Measurements from ENCODE around the gene ZCCHC7. TPM values are rescaled to one million over a fixed set of nuclear protein-coding genes. Genes with fewer than 3 reads are reported as not detected.
A peak's percentile ranks its signal among the peaks of the same experiment; 100 is the strongest.

ZCCHC7 gene
- total RNA-seq, 2 experiments from 2014 or later, result 76.4 to 108 TPM

- POLR2A ChIA-PET, result interaction anchor here (0.5 to 12.0 kb wide), 37 partner anchors 8 to 269 kb away, joined by 3 to 269 read pairs (median 5); partner anchors contain the start of gene PAX5
- peaks cover 38% of the 10 kb centered on the region for H3K36me3 ChIP-seq (ENCODE audit: insufficient read depth, low read length)
- H3K9me3 ChIP-seq (ENCODE audit: low read length), result peaks cover 7% of the 10 kb centered on the region; the same call in 1 of the 2 replicates
- TF ChIP-seq CTCF (conservative IDR thresholded peaks at IDR 0.05; ENCODE audit: low read length), result no peak
- TF ChIP-seq EZH2phosphoT487 (IDR thresholded peaks at IDR 0.05; ENCODE audit: borderline replicate concordance, low read depth, low read length), result no peak
- H3K4me3 ChIP-seq (ENCODE audit: low read depth, low read length, poor library complexity, severe bottlenecking), result peak overlapping the region; percentile 60
- peak overlapping the region; percentile 72 for H3K4me2 ChIP-seq (ENCODE audit: low read length)
- H4K20me1 ChIP-seq (ENCODE audit: insufficient read depth, low read length), result no peaks in the 10 kb centered on the region
- DNase-seq (ENCODE audit: low spot score), result peak; percentile 88
- H3K27ac ChIP-seq (ENCODE audit: low read depth, low read length, poor library complexity, severe bottlenecking), result peak overlapping the region; percentile 99
- no TSS peak for BruUV-seq (replicated peaks)
- no peak overlapping the region for H2AFZ ChIP-seq (ENCODE audit: low read length)
- H3K4me1 ChIP-seq (ENCODE audit: insufficient read depth, low read length, poor library complexity, severe bottlenecking), result peaks cover 89% of the 10 kb centered on the region
- peaks cover 82% of the 10 kb centered on the region for H3K79me2 ChIP-seq (ENCODE audit: insufficient read depth, low read depth, low read length)
- intact Hi-C loops (cut with micrococcal nuclease; ENCODE audit: unreplicated experiment), result loop anchor here (10.0 kb wide), 1 partner anchor 204 kb away; no protein-coding TSS in a partner anchor
- H3K9me2 ChIP-seq (ENCODE audit: insufficient read depth, low read length), result no peaks in the 10 kb centered on the region
- CTCF ChIA-PET (ENCODE audit: unreplicated experiment), result interaction anchor here (0.7 to 1.1 kb wide), 3 partner anchors 10 to 131 kb away, joined by 3 to 4 read pairs (median 4); no protein-coding TSS in a partner anchor
Measured at GRCh38 chr9:37198831-37199230, 78.5 kb downstream of the ZCCHC7 start.

GRCh38 chr9:37200433-37201005 lies 80.1 kb downstream of the ZCCHC7 start:
- Histone ChIP-seq H3K36me3 (ENCODE audit: insufficient read depth, low read length) (peaks cover 38% of the 10 kb centered on the region), H3K9me3 (ENCODE audit: low read length) (peaks cover 15% of the 10 kb centered on the region; the same call in 1 of the 2 replicates), H3K27ac (ENCODE audit: low read depth, low read length, poor library complexity, severe bottlenecking) (peak overlapping the region; percentile 99), H3K79me2 (ENCODE audit: insufficient read depth, low read depth, low read length) (peaks cover 80% of the 10 kb centered on the region), H4K20me1 (ENCODE audit: insufficient read depth, low read length) (no peaks in the 10 kb centered on the region), H3K4me2 (ENCODE audit: low read length) (peak overlapping the region; percentile 72), H3K4me3 (ENCODE audit: low read depth, low read length, poor library complexity, severe bottlenecking) (peak overlapping the region; percentile 4), H3K9me2 (ENCODE audit: insufficient read depth, low read length) (no peaks in the 10 kb centered on the region), H3K4me1 (ENCODE audit: insufficient read depth, low read length, poor library complexity, severe bottlenecking) (peaks cover 82% of the 10 kb centered on the region), H2AFZ (ENCODE audit: low read length) (no peak overlapping the region)
- intact Hi-C loops (cut with micrococcal nuclease; ENCODE audit: unreplicated experiment), result no loop called here
- ChIA-PET POLR2A (interaction anchor here (0.7 to 12.0 kb wide), 16 partner anchors 6 to 194 kb away, joined by 3 to 269 read pairs (median 4); no protein-coding TSS in a partner anchor), CTCF (ENCODE audit: unreplicated experiment) (interaction anchor here (0.7 kb wide), 1 partner anchor 122 kb away, joined by 3 read pairs; no protein-coding TSS in a partner anchor)
- BruUV-seq (replicated peaks), result no TSS peak
- no peak for TF ChIP-seq EZH2phosphoT487 (IDR thresholded peaks at IDR 0.05; ENCODE audit: borderline replicate concordance, low read depth, low read length)
- no peak for TF ChIP-seq CTCF (conservative IDR thresholded peaks at IDR 0.05; ENCODE audit: low read length)
- no peak for DNase-seq (ENCODE audit: low spot score)

GRCh38 chr9:37201581-37201980 lies 81.2 kb downstream of the ZCCHC7 start:
- Histone ChIP-seq H2AFZ (ENCODE audit: low read length) (no peak overlapping the region), H4K20me1 (ENCODE audit: insufficient read depth, low read length) (no peaks in the 10 kb centered on the region), H3K4me2 (ENCODE audit: low read length) (peak overlapping the region; percentile 72), H3K9me2 (ENCODE audit: insufficient read depth, low read length) (no peaks in the 10 kb centered on the region), H3K36me3 (ENCODE audit: insufficient read depth, low read length) (peaks cover 48% of the 10 kb centered on the region), H3K79me2 (ENCODE audit: insufficient read depth, low read depth, low read length) (peaks cover 80% of the 10 kb centered on the region), H3K9me3 (ENCODE audit: low read length) (peaks cover 15% of the 10 kb centered on the region; the same call in 1 of the 2 replicates), H3K4me3 (ENCODE audit: low read depth, low read length, poor library complexity, severe bottlenecking) (no peak overlapping the region), H3K27ac (ENCODE audit: low read depth, low read length, poor library complexity, severe bottlenecking) (peak overlapping the region; percentile 99), H3K4me1 (ENCODE audit: insufficient read depth, low read length, poor library complexity, severe bottlenecking) (peaks cover 82% of the 10 kb centered on the region)
- peak; percentile 72 for DNase-seq (ENCODE audit: low spot score)
- no peak for TF ChIP-seq CTCF (conservative IDR thresholded peaks at IDR 0.05; ENCODE audit: low read length)
- no peak for TF ChIP-seq EZH2phosphoT487 (IDR thresholded peaks at IDR 0.05; ENCODE audit: borderline replicate concordance, low read depth, low read length)
- no TSS peak for BruUV-seq (replicated peaks)
- CTCF ChIA-PET (ENCODE audit: unreplicated experiment), result no interaction called here
- POLR2A ChIA-PET, result interaction anchor here (0.6 to 12.0 kb wide), 22 partner anchors 8 to 193 kb away, joined by 3 to 269 read pairs (median 3); no protein-coding TSS in a partner anchor
- intact Hi-C loops (cut with micrococcal nuclease; ENCODE audit: unreplicated experiment), result no loop called here

Data from OCI-LY7 (cell line).